CD4-positive, alpha-beta T cell treated with Interleukin-10 for 1 hour (primary cell): Measurements from ENCODE around the gene MBIP.

ENCODE experiments used
- DNase-seq: peaks from one replicate; pipeline ENCODE4 v3.0.0-alpha.2; 2020

Gene MBIP

DNA sequence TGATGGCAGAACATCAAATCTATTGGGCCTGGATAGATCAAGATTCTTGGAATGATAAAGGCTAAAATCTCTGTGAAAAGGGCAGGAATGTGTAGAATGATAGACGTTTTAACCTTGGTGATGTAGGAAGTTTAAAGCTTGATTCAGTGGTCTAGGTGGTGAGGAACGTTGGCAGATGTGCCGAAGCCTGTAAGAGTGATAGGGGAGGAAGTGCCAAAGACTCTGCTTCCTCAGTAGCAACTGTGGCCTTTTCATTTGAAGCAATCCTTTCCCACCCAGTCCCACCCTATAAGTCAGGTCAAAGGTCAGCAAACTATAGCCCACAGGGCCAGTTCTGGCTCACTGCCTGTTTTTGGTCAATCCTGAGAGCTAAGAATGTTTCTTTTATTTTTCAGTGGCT is 62.2 kb downstream of the MBIP start:
- DNase-seq, result no peak

DNA sequence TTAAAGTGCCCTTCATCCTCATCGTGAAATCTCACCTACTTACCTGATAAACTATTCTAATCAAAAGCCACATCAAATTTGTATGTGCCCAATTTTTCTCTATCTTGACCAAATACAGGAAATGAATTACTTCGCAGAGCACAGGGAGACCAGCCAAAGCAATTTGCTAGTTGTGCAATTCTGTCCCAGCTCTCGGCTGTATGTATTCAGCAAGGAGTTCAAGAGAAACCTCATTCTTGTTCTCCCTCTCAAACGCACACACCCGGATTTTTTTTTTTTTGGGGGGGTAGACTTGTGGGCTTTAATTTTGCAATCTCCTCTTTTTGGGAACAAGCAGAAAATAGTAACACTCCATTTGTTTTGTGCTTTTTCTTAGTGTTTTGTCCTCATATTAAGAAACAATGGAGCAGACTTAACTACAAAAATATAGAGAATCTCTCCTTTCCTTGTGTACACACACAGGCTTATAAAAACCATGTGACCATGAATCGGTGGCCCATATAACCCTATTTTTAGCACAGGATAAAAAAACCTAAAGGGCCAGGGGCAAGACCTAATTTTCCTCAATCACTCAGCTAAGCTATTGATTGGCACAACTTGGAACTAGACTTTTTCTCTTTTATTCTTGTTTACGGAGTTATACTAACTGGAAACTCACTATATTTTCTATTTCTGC is 64.2 kb downstream of the MBIP start:
- no peak for DNase-seq

DNA sequence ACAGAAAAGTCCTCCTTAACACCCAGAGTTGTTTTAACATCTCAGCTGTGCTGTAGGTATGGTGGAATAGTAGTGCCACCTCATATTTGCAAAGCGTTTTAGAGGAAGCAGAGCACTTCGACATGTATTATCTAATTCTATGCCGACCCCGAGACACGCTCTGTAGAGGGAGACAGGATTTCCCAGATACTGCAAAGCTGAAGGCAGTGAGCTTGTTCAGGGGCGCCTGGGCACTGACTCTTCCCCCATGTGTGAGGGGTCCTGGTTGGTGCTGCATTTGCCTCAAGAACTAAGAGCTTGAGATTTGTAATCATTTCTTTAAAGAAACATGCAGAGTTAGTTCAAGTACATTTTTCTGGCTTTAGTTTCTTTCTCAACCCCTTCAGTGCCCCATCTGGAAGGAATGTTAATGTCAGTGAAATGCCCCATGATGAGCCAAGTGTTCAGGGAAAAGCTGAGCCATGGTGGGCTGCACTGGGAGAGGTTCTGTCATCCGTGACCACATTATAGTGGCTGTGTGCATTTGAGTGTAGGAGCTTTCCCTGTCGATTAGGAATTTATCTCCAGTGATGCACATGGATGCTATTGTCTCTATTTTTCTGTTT is 66.3 kb downstream of the MBIP start:
- no peak for DNase-seq
